AG08395 (cell line): ENCODE data around the gene TOB1.

Experiments used
- DNase-seq: peaks from one replicate; pipeline ENCODE4 v3.0.0; 2012; ENCODE audit warnings: mixed read lengths, low spot score

The TOB1 gene

DNA sequence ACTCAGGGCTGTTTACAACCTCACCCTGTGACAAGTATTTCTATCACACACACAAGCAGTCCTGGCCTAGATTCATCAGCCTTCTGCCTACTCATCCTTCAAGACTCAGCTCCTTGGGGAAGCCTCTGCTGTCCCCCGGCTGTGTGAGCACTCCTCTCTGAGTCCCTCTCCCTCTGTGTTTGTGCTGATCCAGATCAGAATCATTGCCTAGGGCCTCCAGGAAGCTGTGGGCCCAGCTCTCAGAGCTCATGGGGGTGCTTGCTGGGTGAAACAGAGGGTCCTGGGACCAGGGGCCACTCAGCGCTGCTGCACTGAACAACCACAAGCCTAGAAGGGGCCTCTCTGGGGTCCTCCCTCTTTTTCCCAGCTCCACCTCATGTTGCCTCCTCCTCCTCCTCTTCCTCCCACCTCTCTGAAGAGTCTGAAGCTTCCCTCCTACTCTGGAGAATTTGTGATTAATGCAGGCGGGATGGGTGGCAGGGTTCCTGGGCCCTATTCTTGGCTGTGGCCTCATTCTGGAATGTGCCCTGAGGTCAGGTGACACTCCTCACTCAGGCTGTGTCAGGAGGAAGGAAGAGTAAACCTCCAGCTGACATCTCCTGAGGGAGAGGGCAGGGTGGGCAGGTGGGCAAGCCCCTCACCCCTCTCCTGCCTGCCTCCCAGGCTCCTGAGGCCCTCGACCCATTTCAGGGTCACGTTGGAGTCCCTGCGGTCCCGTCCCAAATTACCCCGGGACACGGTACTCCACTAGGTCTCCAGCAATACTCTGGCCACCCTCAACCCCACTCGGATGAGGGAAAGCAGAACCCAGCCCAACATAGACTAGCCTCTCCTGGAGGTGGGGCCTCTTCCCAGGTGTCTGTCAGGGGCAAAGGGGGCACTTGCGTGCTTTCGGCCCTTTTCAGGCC is 20.7 kb downstream of the TOB1 start:
- DNase-seq: peak; percentile 66

DNA sequence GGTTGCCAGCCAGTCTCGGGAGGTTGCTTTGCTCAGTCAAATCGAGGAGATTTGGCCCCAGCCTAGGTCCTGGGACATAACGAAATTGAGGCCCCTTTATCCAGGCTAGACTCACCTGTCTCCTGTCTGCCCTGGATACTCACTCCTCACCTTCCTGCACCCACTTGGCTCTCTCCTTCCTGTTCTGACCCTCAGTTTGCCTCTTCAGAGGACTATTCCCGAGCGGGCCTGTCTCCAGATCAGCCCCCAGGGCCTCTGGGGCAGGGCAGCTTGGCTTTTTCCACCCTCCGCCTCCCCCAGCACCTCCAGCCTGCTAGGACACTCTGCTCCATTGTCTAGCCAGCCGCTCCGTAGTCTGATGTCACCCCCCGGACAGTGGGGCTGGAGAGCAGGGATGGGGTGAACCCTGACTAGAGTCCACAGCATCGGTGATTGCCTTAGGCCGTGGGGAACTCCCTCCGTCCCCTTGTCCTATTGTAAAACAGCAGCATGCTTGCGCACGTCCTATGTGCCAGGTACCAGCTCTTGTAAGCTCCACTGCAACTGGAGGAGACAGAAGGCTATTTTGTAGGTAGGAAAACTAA is 21.9 kb downstream of the TOB1 start:
- no peak for DNase-seq

DNA sequence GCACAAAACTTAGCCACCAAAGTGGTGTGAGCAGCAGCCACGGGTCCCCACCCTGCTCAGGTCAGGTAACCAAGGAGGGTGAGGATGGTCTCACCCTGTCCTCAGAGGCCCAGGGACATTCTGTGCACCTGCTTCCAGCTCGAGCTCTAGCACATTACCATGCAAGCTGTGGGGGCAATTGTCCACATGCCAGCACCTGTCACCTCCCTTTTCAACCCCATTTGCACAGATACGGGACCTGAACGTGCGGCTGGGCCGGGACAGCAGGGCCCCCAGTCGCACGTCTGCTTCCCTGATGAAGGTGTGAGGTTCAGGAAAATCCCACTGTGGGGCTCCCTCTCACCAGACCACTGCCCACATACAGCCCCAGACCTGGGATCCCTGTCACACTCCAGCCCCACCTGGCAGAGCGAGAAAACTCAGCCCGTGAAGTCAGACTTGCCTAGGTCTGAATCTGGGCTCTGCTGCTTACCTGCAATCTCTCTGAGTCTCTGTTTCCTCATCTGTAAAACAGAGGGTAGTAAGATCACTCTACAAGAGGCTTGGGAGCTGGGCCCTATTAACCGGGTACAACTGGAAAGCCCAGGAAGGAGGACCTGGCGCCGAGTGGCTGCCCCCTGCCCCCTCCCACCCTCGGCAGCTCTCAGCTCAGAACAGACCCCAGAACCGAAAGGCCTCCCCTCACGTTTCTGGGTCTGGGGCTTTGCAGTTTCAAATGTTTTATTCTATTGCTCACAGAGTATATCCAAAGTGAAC is 22.8 kb downstream of the TOB1 start:
- DNase-seq: no peak

DNA sequence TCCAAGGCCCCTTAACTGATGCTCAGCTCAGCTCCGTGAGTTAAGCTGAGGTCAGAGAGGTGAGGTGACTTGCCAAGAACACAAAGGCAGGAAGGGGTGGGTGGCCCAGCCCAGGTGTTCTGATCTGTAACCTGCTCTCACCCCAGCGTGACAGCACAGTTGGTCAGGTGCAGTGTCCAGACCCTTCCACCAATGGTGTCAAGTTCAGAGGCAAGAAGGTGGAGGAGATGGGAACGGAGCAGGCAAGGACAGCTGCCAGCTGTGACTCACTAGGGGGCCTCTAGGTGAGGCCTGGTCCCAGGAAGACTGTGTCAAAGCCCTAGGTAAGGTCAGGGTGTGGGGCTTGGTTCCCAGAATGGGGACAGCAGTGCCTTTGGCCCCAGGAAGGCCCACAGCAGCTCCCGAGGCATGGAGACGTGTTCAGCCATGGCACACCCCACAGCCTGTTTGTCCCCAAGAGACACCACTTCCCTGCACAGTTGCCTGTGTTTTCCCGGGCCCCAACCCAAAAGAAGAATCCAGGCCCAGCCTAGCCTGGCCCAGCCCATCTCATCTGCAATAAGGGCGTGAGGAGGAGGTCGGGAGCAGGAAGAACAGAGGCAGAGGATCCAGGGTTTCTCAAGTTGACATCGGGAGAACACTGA is 23.5 kb downstream of the TOB1 start:
- DNase-seq: no peak

DNA sequence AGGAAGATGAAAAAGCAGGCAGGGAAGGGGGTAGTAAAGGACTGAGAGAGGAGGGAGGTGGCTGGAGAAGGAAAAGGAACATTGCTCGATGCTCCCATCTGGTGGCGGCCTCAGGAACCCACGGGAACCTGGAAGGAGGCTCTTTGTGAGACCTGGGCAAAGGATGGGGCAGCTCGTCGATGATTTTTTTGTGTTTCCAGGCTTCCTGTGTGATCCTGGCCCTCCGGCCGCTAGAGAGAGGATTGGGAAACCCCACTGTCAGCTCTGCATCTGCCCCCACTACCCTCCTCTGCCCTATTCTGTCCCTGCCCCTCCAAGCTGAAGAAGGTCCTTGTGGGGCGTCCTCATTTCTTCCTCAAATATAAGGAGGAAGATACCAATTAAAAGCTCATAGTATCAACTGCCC is 24.2 kb downstream of the TOB1 start:
- DNase-seq: peak; percentile 88

DNA sequence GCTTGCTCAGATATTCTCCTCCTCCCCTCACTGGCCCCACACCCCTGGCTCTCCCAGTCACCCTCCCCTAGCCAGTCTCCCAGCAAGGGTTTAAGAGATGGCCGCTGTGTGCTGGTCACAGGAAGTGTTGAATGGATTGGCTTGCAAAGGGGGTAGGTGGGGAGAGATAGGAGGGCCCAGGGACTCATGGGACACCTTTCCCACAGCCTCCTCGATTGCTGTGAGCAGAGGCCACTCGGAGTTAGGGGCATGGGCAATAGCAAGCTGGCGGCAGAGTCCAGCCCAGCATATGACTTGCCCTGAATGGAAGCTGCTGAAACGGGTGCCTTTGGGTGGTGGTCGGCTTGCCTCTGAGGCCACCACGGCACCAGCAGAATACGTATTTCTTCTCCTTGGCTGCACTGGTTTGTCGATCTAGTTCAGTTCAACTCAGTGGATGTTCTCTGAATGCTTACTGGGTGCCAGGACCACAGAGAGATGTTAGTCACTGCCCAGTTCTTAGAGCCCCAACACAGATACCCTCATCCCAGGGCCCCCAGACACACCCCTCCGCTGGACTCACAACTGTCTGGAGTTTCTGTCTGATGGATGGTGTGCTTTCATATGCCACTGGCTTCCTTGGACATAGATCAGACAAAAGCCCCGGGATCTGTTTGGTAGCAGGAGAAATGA is 24.7 kb downstream of the TOB1 start:
- DNase-seq: no peak

DNA sequence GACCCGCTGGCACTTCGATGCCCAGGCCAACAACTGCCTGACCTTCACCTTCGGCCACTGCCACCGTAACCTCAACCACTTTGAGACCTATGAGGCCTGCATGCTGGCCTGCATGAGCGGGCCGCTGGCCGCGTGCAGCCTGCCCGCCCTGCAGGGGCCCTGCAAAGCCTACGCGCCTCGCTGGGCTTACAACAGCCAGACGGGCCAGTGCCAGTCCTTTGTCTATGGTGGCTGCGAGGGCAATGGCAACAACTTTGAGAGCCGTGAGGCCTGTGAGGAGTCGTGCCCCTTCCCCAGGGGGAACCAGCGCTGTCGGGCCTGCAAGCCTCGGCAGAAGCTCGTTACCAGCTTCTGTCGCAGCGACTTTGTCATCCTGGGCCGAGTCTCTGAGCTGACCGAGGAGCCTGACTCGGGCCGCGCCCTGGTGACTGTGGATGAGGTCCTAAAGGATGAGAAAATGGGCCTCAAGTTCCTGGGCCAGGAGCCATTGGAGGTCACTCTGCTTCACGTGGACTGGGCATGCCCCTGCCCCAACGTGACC is 25.8 kb downstream of the TOB1 start:
- no peak for DNase-seq

DNA sequence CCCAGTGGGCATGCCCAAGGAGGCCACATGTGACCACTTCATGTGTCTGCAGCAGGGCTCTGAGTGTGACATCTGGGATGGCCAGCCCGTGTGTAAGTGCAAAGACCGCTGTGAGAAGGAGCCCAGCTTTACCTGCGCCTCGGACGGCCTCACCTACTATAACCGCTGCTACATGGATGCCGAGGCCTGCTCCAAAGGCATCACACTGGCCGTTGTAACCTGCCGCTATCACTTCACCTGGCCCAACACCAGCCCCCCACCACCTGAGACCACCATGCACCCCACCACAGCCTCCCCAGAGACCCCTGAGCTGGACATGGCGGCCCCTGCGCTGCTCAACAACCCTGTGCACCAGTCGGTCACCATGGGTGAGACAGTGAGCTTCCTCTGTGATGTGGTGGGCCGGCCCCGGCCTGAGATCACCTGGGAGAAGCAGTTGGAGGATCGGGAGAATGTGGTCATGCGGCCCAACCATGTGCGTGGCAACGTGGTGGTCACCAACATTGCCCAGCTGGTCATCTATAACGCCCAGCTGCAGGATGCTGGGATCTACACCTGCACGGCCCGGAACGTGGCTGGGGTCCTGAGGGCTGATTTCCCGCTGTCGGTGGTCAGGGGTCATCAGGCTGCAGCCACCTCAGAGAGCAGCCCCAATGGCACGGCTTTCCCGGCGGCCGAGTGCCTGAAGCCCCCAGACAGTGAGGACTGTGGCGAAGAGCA is 26.4 kb downstream of the TOB1 start:
- no peak for DNase-seq

DNA sequence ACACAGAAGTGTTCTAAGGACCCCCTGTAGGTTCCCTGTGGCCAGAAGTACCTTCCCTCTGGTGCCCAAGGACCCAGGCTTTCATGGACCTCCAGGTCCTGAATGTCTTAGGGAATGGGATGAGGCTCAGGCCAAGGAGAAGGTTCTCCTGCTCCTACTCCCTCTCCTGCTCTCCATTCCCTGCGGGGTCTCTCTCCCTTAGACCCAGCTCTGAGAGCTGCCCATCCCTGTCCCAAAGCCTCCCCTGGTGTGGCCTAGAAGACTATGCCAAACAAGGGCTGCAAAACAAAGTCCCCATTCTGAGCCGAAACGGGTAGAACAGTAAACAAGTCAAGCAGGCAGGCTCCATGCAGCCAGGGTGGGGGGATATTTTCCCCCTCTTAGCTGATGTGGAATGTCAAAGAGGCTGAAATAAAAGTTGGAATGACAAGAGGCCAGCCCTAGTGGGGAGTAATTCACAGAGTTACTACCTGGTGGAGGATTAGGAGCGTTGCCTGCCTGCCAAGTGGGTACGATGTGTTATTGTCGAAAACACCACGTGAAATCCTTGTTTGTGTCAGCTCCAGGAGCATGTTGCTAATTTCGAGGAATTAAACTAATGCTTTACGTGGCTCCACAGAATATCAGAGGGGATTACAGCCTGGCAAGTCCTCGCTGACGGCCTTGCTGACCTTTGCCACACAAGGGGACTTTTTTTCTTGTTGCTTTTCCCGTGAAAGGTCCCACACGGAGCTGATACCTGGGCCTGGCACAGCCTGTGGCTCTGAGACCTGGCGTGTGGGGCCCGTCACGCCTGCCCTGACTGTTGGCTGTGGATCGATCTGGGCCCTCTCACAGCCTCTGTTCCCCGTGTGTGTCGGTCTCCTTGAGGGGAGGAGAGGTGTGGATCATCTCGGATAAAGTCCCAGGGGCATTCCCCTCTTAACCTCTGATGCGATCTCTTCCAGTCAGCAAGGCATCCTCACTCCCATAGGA is 27.9 kb downstream of the TOB1 start:
- no peak for DNase-seq

DNA sequence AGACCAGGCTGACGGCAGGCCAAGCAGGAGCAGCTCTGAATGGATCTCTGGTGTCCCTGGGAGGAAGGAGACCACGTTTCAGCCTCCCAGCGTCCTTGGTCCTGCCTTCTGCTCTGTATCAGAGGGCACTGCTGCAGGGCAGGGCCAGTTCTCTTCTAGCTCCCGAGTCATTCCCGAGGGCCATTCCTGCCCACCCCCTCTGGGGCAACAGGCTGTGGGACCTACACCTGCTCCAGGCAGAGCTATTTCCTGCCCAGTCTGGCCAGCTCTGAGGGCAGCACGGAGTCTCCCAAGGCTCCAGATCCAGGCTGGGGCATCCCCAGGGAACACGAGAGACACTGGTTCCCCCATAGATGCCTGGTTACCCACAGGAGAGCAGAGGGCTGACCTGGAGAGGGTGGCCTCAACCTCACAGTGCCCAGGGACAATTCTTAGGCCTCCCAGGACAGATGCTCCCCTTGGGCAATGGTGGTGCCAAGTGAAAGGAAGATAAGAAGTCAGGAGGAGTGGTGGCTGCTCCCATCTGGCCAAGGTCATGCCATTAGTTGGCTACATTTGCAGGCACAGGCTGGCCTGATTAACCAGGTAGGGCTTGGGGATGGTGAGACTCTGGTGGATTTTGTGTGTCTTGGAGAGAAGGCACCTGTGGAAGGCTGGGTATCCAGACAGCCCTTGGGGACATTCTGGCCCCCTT is 28.7 kb downstream of the TOB1 start:
- no peak for DNase-seq

DNA sequence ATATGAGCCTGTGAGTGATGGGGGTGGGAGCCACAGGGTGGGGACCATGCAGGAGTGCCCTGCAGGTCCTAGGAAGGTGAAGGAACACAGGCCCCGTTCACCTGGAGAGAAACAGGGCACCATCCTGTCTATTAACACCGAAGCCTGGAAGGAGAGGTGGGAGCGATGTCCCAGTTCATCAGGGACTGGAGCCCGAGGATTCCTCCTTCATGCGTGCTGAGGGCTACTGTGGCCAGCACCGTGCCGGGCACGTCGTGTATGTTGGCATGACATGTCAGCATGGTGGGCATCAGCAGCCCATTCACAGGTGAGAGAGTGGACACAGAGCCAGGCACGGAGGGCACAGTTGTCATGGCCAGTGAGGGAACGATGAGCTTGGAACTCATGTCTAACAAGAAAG is 29.3 kb downstream of the TOB1 start:
- DNase-seq: no peak

DNA sequence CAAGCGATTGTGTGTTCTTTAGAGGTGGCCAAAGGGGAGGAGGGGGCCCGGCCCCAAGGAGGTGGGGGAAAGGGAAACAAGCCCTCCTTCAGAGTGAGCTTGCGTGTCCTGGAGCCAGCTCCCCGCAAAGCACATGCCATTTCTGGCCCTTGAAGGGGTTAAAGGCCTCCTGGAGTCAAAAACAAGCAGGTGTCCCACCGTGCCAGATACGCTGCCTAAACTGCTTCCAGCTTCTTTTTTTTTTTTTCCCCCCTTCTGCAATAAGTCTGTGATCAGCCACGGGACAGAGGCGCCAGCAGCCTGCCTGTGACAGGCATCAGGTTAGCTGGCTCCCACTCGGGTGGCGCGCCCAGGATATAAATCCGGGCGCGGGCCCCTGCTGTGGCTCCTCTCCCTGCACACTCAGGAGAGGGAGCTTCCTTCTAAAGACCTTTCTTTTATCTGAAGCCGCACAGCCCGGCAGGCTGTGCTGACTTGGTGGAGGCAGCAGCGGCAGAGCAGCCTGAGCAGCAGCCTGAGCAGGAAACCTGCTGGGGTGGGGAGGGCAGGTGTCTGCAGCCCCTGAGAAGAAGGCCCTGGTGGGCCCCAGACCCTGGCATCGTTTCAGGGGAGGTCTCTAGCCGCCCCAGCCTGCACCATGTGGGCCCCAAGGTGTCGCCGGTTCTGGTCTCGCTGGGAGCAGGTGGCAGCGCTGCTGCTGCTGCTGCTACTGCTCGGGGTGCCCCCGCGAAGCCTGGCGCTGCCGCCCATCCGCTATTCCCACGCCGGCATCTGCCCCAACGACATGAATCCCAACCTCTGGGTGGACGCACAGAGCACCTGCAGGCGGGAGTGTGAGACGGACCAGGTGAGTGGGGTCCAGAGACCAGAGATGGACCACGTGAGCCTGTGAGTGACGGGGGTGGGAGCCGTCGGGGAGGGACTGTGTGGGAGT is 30.6 kb downstream of the TOB1 start, which contains the start of gene WFIKKN2:
Gene WFIKKN2, plus strand, starts transcription at position 286 of the 934 bp plus-strand sequence. Its CDS starts 352 bp downstream, at position 638.
- DNase-seq: no peak

DNA sequence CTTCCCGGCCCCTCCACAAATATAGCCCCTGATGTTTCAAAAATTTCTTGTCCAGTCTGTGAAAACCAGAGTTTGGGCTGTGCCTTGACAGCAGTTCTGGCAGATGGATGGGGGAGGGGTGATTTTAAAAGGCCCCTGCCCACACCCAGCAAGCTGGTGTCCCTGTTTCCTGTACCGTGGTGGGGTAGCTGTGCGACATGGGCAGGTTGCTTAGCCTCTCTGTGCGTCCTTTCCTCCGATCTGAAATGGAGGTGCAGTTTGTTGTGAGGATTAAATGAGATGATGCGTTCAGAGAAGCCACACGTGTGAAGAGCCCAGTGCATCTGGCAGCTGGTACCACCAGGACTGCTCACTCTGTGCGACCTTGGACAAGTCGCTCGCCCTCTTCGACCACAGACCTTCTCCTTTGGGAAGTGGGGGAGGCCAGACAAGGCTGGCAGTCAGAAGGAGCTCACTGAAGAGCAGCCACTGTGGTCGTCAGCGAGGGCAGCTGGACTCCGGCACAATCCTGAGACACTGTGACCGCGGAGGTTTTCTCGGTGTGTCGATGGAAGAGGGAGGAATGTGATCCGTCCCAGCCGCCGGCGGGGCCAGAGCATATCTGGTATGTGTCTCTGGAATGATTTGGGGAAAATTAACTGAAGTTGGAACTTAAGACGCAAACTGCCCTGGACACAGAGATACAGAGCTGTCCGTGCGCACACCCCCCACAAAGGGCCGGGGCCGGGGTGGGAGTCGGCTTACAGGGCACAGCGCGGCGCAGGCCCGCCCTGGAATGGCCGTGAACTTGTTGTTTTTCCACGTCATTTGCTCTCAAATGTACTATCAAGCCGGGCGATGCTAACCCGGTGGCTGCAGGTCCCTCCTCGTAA is 31.5 kb downstream of the TOB1 start:
- DNase-seq: no peak

DNA sequence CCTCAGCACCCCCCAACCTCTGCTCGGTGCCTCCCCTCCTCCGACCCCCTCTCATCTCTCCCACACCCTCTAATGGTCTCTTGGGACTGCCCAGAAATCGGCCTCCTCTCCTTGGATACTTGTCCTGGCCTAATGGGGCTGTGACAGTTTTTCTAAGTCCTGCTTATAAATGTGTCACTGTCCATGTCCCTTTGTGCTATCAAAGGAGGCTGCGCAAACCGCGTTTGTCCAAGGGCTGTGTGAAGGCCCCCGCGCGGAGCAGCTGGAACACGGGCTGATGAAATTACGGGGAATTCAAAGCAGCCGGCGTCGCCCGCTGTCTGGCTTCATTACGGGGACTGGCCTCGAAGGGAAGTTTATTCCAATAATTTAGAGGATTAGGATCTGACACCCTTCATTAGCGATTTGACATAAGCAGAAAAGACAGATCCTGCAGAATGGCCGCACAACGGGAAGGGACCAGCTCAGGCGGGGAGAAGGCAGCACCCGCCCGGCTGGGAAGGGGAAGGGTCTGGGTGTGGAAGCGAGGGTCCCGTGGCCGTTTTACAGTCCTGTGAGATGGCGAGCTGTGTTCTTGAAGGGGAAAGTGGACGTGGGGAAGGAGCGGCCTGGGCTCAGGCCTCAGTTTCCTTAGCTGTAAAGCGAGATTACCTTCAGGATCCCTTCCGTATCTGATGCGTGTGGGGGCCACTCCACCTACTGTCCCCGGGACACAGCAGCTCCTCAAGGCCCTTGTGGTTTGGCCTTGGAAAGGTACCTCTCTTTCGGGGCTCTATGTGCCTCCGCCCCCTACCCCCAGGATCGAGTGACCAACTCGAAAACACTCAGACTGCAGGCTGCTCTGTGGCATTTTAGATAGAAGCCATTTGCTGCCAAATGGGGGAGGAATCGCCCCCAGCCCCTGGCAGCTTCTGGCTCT is 32.4 kb downstream of the TOB1 start:
- no peak for DNase-seq

DNA sequence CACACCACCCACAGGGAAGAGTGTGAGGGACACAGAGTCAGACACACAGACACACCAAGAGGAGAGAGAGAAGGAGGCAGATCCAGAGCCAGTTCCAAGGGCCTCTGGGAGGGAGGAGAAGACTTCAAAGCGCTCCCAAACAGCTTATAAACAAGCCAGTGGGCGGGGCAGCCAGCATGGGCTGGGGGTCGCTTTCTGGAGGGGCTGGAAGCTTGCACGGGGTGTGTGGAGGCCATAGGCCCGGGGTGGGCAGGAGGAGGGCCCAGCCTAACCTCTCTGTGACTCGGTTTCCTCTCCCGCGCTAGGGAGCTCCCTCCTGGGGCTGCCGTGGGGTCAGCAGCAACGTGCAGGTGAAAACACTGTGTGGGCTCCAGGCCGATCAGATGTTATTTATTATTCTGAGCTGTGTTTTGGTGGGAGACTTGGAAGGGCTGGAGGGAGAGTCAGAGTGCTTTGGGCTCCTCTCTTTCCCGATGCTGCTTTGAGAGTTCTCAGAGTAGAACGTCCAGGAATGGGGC is 33.2 kb downstream of the TOB1 start:
- DNase-seq: no peak
